Body of pancreas (tissue), 4 donors: ENCODE results near the gene RNF14. TPM values are rescaled to one million over a fixed set of nuclear protein-coding genes. Genes with fewer than 3 reads are reported as not detected.

Source experiments
- ATAC-seq: fragments of 150-250 bp; one replicate; pipeline ENCODE4 v1.9.1; 2016
- DNase-seq, 4 donors: peaks; one replicate each; pipeline ENCODE4 v3.0.0-alpha.2; 2019
- H3K27ac ChIP-seq, 4 donors: fragments of 200-600 bp; sonication (generic); 1 replicate in 3 of 4; 2 replicates in 1 of 4; pipeline versions ENCODE4 v1.5.1 to v1.6.1; 2016 to 2019; ENCODE audit warnings: mild to moderate bottlenecking in 1 of 4, mixed read lengths in 1 of 4, moderate library complexity in 1 of 4
- H3K27me3 ChIP-seq, 2 donors: fragments of 200-600 bp; sonication (generic); one replicate each; pipeline ENCODE4 v1.6.0; 2016; ENCODE audit warnings: mild to moderate bottlenecking in 1 of 2
- H3K36me3 ChIP-seq, 2 donors: fragments of 200-600 bp; sonication (generic); replicated peaks in 1 of 2; 2 replicates each; pipeline ENCODE4 v1.5.1; 2016; ENCODE audit warnings: low read depth in 2 of 2; ENCODE audit not compliant: insufficient read depth in 1 of 2
- H3K4me1 ChIP-seq: fragments of 200-600 bp; sonication (generic); one replicate; pipeline ENCODE4 v1.6.0; 2016
- H3K4me3 ChIP-seq, 2 donors: fragments of 200-600 bp; sonication (generic); 1 replicate in 1 of 2; 2 replicates in 1 of 2; pipeline ENCODE4 v1.5.1; 2016 to 2019
- H3K9me3 ChIP-seq, 3 donors: fragments of 200-600 bp; sonication (generic); 1 replicate in 2 of 3; 2 replicates in 1 of 3; pipeline ENCODE4 v1.5.1; 2016
- POLR2A ChIP-seq, 3 donors: fragments of 450-650 bp; IDR thresholded peaks; one replicate each; pipeline ENCODE4 v1.6.1; 2016; ENCODE audit warnings: antibody characterized with exemption in 3 of 3, mild to moderate bottlenecking in 2 of 3
- WGBS, 2 donors: methylation state at CpG; one replicate each; pipeline ENCODE4 v1.1.5; 2017; 5-methylcytosine and 5-hydroxymethylcytosine counted together
- intact Hi-C: fragments of 100-400 bp; cut with DNase I; formaldehyde crosslinking; loops from one replicate; pipeline ENCODE4 v1.15.1; 2023
- total RNA-seq, 2 donors: library from RNA; depleted of rRNA; stranded (reverse); fragments of >200 nt; gene quantifications; one replicate each; pipeline ENCODE4 v1.1.0, GENCODE V29; 2016
- TF ChIP-seq, protein P1 (sequence below), 7 experiments: fragments of 450-650 bp in 4 of 7; fragments of 200-600 bp in 3 of 7; sonication (generic) in 3 of 7; IDR thresholded peaks; one replicate each; pipeline ENCODE4 v1.5.1; 2016 to 2019; ENCODE audit warnings: antibody characterized with exemption in 7 of 7

The RNF14 gene
- total RNA-seq, 2 donors from 2014 or later: 29.3 to 44.2 TPM

DNA sequence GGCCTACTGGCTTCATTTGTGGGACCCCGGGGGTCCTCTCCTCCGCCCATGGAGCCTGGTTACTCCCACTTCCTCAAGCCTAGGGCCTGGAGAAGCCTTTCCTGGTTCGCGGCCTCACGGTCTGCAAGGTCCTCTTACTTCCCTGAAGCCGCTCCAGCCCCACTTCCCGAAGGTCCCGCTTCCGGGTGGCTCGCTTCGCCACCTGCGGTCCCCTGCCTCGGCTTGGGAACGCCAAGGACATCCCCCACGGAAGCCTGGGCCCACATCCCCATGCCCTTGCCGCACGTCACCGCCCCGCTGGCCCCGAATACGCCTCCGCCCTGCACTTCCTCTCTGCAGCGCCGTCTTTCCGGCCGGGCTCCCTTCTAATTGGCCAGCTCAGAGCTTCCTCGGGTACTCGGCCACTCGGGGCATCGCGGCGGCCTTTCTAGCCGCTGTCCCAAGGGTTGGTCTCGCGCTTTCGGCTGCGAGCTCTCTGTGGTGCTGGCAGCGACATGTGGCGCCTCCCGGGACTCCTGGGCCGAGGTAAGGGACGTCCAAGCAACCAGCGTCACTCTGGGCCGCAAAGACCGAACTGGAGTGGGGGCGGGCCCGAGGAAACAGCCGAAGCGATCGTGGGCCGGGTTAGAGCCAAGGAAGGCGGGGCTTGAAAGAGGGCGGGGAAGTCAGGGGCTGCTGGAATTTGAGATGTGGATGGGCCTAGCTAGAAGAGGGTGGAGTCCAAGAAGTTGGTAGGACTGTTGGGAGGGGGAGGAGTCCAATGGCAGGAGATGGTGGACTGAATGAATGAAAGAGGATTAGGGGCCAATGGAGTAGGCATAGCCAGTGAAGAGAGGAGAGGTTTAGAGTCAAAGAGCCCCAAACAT lies 45.2 kb upstream of the RNF14 start, which contains the start of gene DELE1:
DELE1 (plus strand) TSS at position 424 of the 866 bp plus-strand sequence; CDS start at position 495, 71 bp downstream.
- intact Hi-C loops: no loop called here
- WGBS, 2 donors: 0% methylated on average over 43 to 53 of the region's 53 CpGs
- Histone ChIP-seq H3K4me1 (peaks cover 18% of the 10 kb centered on the region), H3K9me3 (no peaks in the 10 kb centered on the region), H3K27me3 (no peaks in the 10 kb centered on the region), H3K36me3 (peaks cover 3 to 26% of the 10 kb centered on the region in 2 donors), H3K4me3 (peak within 1 kb of the TSS; percentile 46 to 93), H3K27ac (peak within 1 kb of the TSS; percentile 87 to 98 (median 94))
- peak; percentile 79 to 91 (median 90) for TF ChIP-seq POLR2A (IDR thresholded peaks at IDR 0.05)
- TF ChIP-seq, protein P1, sequence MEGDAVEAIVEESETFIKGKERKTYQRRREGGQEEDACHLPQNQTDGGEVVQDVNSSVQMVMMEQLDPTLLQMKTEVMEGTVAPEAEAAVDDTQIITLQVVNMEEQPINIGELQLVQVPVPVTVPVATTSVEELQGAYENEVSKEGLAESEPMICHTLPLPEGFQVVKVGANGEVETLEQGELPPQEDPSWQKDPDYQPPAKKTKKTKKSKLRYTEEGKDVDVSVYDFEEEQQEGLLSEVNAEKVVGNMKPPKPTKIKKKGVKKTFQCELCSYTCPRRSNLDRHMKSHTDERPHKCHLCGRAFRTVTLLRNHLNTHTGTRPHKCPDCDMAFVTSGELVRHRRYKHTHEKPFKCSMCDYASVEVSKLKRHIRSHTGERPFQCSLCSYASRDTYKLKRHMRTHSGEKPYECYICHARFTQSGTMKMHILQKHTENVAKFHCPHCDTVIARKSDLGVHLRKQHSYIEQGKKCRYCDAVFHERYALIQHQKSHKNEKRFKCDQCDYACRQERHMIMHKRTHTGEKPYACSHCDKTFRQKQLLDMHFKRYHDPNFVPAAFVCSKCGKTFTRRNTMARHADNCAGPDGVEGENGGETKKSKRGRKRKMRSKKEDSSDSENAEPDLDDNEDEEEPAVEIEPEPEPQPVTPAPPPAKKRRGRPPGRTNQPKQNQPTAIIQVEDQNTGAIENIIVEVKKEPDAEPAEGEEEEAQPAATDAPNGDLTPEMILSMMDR (IDR thresholded peaks at IDR 0.05): no peak
- peak; percentile 97 for ATAC-seq
- peak; percentile 92 to 96 (median 94) for DNase-seq

DNA sequence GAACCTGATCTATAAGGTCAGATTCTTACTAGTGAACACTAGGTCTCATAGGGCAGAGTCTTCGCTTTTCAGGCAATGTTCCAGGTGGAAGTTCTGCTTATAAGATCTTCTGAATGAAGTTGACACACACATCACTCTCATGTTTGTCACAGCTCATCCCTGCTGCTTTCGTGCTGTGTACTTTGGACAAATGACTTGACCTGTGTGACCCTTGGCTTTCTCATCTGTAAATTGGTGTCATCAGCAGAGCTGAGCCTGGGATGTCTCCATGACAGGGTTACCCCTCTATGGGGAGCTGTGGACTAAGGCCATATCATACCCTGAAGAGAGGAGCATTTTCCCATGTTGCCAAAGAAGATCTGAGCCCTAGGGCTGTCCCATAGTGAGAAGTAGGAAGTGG lies 42.5 kb upstream of the RNF14 start:
- ATAC-seq (no peak), DNase-seq (no peak)
- no peaks in the 10 kb centered on the region for H3K9me3 ChIP-seq
- H3K27ac ChIP-seq: no peak overlapping the region
- 78 to 79% methylated on average over 2 of the region's 2 CpGs for WGBS, 2 donors
- no peaks in the 10 kb centered on the region for H3K27me3 ChIP-seq
- H3K4me3 ChIP-seq: no peak overlapping the region
- peaks cover 18% of the 10 kb centered on the region for H3K4me1 ChIP-seq
- intact Hi-C loops: no loop called here
- no peak for TF ChIP-seq POLR2A (IDR thresholded peaks at IDR 0.05)
- TF ChIP-seq, protein P1 (IDR thresholded peaks at IDR 0.05): no peak
- peaks cover 22 to 49% of the 10 kb centered on the region in 2 donors for H3K36me3 ChIP-seq

DNA sequence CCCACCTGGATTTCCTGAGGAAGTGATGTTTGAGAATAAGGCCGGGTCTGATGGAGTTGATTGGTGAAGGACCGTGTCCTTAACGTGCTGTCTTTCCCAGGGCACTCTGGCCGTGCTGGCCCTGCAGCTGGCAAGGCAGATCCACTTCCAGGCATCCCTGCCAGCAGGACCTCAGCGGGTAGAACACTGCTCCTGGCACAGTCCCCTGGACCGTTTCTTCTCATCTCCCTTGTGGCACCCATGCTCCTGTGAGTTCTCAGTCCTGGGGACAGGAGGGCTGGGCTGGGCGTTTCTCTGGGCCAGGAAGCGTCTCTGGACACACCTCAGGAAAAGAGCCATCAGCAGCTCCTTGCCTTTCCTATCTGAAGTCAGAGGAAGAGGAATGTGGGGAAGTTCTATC lies 40.9 kb upstream of the RNF14 start:
- no peak for DNase-seq
- no peak for TF ChIP-seq POLR2A (IDR thresholded peaks at IDR 0.05)
- TF ChIP-seq, protein P1 (IDR thresholded peaks at IDR 0.05): no peak
- H3K4me1 ChIP-seq: peaks cover 14% of the 10 kb centered on the region
- no peaks in the 10 kb centered on the region for H3K27me3 ChIP-seq
- H3K4me3 ChIP-seq: no peak overlapping the region
- intact Hi-C loops: no loop called here
- WGBS, 2 donors: 85 to 88% methylated on average over 5 to 8 of the region's 8 CpGs
- ATAC-seq: no peak
- no peak overlapping the region for H3K27ac ChIP-seq
- no peaks in the 10 kb centered on the region for H3K9me3 ChIP-seq
- peaks cover 22 to 59% of the 10 kb centered on the region in 2 donors for H3K36me3 ChIP-seq

DNA sequence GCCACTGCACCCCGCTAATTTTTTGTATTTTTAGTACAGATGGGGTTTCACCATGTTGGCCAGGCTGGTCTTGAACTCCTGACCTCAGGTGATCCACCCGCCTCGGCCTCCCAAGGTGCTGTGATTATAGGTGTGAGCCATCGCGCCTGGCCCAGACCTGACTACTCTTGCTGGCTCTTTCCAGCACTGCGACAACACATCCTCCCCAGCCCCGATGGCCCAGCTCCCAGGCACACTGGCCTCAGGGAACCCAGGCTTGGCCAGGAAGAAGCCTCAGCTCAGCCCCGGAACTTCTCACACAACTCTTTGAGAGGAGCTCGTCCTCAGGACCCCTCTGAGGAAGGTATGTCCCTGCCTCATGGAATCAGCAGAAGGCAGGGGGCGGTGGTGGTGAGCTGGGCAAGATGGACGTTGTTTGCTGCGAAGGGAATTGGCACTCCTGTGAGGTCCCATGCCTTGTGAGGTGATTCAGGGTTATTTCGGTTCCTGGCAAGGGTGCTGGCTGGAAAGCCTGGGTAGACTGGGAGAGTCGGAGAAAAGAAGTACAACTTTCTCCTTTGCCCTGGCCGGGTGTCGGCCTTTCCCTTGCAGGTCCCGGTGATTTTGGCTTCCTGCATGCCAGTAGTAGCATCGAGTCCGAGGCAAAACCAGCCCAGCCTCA lies 39.4 kb upstream of the RNF14 start:
- no peaks in the 10 kb centered on the region for H3K9me3 ChIP-seq
- 92 to 94% methylated on average over 19 of the region's 19 CpGs for WGBS, 2 donors
- DNase-seq (no peak), ATAC-seq (no peak)
- TF ChIP-seq POLR2A (IDR thresholded peaks at IDR 0.05): no peak
- TF ChIP-seq, protein P1 (IDR thresholded peaks at IDR 0.05): no peak
- peaks cover 8% of the 10 kb centered on the region for H3K4me1 ChIP-seq
- H3K27me3 ChIP-seq: no peaks in the 10 kb centered on the region
- no peak overlapping the region for H3K27ac ChIP-seq
- H3K36me3 ChIP-seq: peaks cover 22 to 62% of the 10 kb centered on the region in 2 donors
- H3K4me3 ChIP-seq: no peak overlapping the region
- intact Hi-C loops: no loop called here
